Neural cell (in vitro differentiated cells): ENCODE measurements around the gene BCAR3.

Experiments
- EP300 ChIP-seq: fragments of 450-650 bp; conservative IDR thresholded peaks from 2 replicates; pipeline ENCODE4 v1.6.1; 2014; ENCODE audit warnings: antibody characterized with exemption, mild to moderate bottlenecking, moderate library complexity; ENCODE audit not compliant: poor library complexity, severe bottlenecking
- EZH2 ChIP-seq: fragments of 200-600, 300-800 bp; shearing (Covaris generic), sonication (generic); IDR thresholded peaks from 2 replicates; pipeline ENCODE4 v1.6.1; 2014; ENCODE audit warnings: antibody characterized with exemption, low read length, borderline replicate concordance, mild to moderate bottlenecking; ENCODE audit not compliant: insufficient read depth, poor library complexity, severe bottlenecking
- MXI1 ChIP-seq: fragments of 450-650 bp; conservative IDR thresholded peaks from 2 replicates; pipeline ENCODE4 v1.6.1; 2014; ENCODE audit warnings: antibody characterized with exemption, mild to moderate bottlenecking; ENCODE audit not compliant: poor library complexity, severe bottlenecking
- POLR2AphosphoS5 ChIP-seq: IDR thresholded peaks from 2 replicates; pipeline ENCODE4 v1.6.1; 2012
- TAF1 ChIP-seq: IDR thresholded peaks from 2 replicates; pipeline ENCODE4 v1.6.1; 2012; ENCODE audit warnings: low read depth
- TF ChIP-seq, protein P1 (sequence below): fragments of 450-650 bp; IDR thresholded peaks from 2 replicates; pipeline ENCODE4 v1.5.1; 2014; ENCODE audit warnings: antibody characterized with exemption, mild to moderate bottlenecking, moderate library complexity; ENCODE audit not compliant: poor library complexity, severe bottlenecking

GRCh38 chr1:93591676-93592550 is 89.7 kb downstream of the BCAR3 start:
- TF ChIP-seq, protein P1, sequence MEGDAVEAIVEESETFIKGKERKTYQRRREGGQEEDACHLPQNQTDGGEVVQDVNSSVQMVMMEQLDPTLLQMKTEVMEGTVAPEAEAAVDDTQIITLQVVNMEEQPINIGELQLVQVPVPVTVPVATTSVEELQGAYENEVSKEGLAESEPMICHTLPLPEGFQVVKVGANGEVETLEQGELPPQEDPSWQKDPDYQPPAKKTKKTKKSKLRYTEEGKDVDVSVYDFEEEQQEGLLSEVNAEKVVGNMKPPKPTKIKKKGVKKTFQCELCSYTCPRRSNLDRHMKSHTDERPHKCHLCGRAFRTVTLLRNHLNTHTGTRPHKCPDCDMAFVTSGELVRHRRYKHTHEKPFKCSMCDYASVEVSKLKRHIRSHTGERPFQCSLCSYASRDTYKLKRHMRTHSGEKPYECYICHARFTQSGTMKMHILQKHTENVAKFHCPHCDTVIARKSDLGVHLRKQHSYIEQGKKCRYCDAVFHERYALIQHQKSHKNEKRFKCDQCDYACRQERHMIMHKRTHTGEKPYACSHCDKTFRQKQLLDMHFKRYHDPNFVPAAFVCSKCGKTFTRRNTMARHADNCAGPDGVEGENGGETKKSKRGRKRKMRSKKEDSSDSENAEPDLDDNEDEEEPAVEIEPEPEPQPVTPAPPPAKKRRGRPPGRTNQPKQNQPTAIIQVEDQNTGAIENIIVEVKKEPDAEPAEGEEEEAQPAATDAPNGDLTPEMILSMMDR = no peak
- TF ChIP-seq EP300 (no peak), MXI1 (no peak), POLR2AphosphoS5 (no peak), EZH2 (no peak), TAF1 (no peak)
